ENCODE measurements around the gene ACBD4. TPM values are rescaled to one million over a fixed set of nuclear protein-coding genes. Genes with fewer than 3 reads are reported as not detected.

ACBD4 gene
- total RNA-seq, 2 donors from 2014 or later, result 18.8 to 23.3 TPM

DNA sequence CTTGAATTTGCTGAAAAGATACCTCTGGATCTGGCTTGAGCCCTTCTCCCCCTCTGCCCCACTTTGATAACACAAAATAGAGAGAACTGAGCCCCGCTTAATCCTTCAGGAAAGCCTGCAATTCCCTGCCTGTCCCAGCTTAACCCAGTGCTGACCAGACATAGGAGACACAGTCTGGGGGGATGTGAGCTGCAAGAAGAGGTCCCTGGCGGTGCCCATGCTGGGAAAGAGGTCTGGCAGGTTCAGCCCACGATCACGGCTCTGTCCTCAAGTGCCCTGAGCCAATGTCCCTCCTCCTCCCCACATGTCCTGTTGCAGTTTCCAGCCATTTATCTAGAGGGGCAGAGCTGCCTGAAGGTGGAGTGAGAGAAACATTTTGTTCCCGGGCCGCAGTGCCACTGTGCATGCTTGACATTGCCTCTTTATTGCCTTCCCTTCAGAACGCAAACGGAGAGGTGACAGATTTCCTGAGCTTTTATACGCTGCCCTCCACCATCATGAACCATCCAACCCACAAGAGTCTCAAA lies 32.2 kb upstream of the ACBD4 start:
- Histone ChIP-seq H3K9me3 (no peaks in the 10 kb centered on the region), H3K36me3 (peaks cover 14 to 29% of the 10 kb centered on the region in 2 donors), H3K4me3 (no peak overlapping the region), H3K4me1 (replicated peaks) (peaks cover 4% of the 10 kb centered on the region), H3K27me3 (replicated peaks; ENCODE audit: insufficient read depth) (no peaks in the 10 kb centered on the region), H3K27ac (no peak overlapping the region)
- no peak for DNase-seq (ENCODE audit: low spot score)
- no peak for TF ChIP-seq POLR2A (IDR thresholded peaks at IDR 0.05)
- no peak for TF ChIP-seq POLR2AphosphoS5 (IDR thresholded peaks at IDR 0.05)
- TF ChIP-seq, protein P1, sequence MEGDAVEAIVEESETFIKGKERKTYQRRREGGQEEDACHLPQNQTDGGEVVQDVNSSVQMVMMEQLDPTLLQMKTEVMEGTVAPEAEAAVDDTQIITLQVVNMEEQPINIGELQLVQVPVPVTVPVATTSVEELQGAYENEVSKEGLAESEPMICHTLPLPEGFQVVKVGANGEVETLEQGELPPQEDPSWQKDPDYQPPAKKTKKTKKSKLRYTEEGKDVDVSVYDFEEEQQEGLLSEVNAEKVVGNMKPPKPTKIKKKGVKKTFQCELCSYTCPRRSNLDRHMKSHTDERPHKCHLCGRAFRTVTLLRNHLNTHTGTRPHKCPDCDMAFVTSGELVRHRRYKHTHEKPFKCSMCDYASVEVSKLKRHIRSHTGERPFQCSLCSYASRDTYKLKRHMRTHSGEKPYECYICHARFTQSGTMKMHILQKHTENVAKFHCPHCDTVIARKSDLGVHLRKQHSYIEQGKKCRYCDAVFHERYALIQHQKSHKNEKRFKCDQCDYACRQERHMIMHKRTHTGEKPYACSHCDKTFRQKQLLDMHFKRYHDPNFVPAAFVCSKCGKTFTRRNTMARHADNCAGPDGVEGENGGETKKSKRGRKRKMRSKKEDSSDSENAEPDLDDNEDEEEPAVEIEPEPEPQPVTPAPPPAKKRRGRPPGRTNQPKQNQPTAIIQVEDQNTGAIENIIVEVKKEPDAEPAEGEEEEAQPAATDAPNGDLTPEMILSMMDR (IDR thresholded peaks at IDR 0.05), result no peak
- 59% methylated on average over 9 of the region's 9 CpGs for WGBS
- intact Hi-C loops (cut with DNase I), result no loop called here

DNA sequence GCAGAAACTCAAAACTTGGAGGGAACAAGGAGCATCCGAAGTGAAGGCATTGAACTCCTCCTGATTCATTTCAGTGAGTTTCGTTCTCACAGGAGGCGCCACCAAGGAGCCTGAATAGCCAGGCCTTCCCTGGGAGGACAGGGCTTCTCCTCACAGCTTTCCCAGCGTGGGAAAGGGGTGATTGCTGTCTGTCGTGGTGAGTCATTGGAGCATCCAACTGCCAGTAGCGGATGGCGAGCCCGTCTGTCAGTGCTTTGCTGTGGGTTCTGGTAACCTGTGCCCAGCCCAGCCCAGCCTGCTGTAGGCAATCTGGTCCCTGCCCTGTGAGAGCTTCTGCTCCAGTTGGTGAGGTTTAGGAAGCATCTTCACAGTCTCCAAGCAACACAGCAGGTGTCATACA lies 31.5 kb upstream of the ACBD4 start:
- 93% methylated on average over 4 of the region's 8 CpGs for WGBS
- Histone ChIP-seq H3K4me1 (replicated peaks) (no peaks in the 10 kb centered on the region), H3K9me3 (no peaks in the 10 kb centered on the region), H3K27ac (no peak overlapping the region), H3K36me3 (peaks cover 14 to 29% of the 10 kb centered on the region in 2 donors), H3K27me3 (replicated peaks; ENCODE audit: insufficient read depth) (no peaks in the 10 kb centered on the region), H3K4me3 (no peak overlapping the region)
- no peak for DNase-seq (ENCODE audit: low spot score)
- intact Hi-C loops (cut with DNase I), result no loop called here
- TF ChIP-seq POLR2A (IDR thresholded peaks at IDR 0.05), result no peak

DNA sequence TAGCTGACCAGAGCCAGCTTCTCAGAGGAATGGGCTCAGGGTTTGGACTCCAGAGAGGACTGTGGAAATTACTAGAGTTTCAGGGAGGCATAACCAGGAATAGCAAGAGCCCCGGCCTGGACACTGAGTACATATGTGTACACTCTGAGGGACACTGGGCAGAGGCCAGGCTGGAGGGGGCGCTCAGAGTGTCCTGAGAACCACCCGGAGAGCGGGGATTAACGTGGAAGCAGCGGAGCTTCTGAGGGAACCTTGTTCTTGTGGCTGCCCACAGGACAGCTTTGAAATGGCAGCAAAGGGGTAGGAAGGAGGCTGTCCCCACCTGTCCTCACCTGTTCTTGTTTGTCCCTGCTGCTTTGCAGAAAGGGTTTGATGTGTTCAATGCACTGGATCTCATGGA lies 31.0 kb upstream of the ACBD4 start:
- no peak for DNase-seq (ENCODE audit: low spot score)
- Histone ChIP-seq H3K27ac (no peak overlapping the region), H3K9me3 (no peaks in the 10 kb centered on the region), H3K4me3 (no peak overlapping the region), H3K27me3 (replicated peaks; ENCODE audit: insufficient read depth) (no peaks in the 10 kb centered on the region), H3K36me3 (peaks cover 14 to 29% of the 10 kb centered on the region in 2 donors), H3K4me1 (replicated peaks) (no peaks in the 10 kb centered on the region)
- intact Hi-C loops (cut with DNase I), result no loop called here
- WGBS, result 92% methylated on average over 6 of the region's 6 CpGs
- TF ChIP-seq POLR2AphosphoS5 (IDR thresholded peaks at IDR 0.05) (no peak), POLR2A (IDR thresholded peaks at IDR 0.05) (no peak)
- TF ChIP-seq, protein P1 (IDR thresholded peaks at IDR 0.05), result no peak

DNA sequence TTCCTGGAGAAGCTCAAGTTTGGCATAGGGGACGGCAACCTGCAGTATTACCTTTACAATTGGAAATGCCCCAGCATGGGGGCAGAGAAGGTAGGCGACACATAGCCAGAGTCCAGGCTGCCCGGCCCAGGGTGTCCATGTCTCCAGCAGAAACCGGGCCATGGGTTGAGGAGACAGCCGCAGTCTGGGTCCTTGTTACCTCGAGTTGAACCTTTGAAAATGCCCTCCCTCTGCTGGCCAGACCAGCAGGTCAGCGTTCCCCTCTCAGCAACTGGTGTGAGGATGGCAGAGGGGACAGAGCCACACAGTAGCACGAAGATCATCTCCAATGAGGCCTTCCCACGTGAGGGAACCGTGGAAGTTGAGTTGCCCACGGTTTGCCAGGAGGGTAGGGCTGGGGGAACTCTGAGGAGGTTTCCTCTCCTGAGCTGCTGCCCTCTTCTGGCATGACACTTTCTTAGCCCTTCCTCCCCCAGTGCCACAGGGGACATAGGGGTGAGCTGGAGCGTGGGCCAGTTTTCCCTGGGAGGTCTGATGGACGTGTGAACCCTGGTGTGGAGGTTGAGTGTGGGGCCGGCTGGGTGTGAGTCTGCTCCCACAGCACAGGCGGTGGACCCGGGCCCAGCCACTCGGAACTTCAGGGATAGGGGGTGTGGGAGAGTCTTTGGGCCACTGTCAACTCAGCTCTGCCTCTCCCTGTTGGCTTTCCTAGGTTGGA lies 30.4 kb upstream of the ACBD4 start:
- no peaks in the 10 kb centered on the region for H3K9me3 ChIP-seq
- no peak overlapping the region for H3K27ac ChIP-seq
- H3K4me3 ChIP-seq, result no peak overlapping the region
- intact Hi-C loops (cut with DNase I), result loop anchor here (5.0 kb wide), 1 partner anchor 43 kb away; the partner anchor contains the start of gene NMT1
- no peak for DNase-seq (ENCODE audit: low spot score)
- no peaks in the 10 kb centered on the region for H3K4me1 ChIP-seq (replicated peaks)
- no peaks in the 10 kb centered on the region for H3K27me3 ChIP-seq (replicated peaks; ENCODE audit: insufficient read depth)
- H3K36me3 ChIP-seq, result peaks cover 14 to 29% of the 10 kb centered on the region in 2 donors
- WGBS, result 76% methylated on average over 17 of the region's 17 CpGs
- TF ChIP-seq POLR2AphosphoS5 (IDR thresholded peaks at IDR 0.05) (no peak), POLR2A (IDR thresholded peaks at IDR 0.05) (no peak)
- TF ChIP-seq, protein P1 (IDR thresholded peaks at IDR 0.05), result no peak

DNA sequence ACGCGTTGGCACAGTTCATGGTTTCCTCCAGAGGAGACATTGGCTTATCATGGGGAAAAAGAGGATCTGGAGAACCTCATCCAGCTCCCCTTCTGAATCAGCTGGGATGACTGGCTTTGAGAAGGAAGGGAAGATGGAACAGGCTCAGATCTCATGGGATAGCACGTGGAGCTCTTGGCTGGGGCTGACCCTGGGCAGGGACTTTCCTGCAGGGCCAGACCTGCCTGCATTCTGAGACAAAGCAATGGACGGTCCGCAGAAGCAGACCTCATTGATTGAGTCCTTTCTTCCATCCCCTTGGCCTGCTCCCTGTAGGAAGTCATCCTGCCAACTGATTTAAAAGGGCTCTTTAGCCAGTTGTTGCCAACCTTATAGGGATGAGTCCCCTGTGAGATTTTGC lies 29.4 kb upstream of the ACBD4 start:
- no peak for TF ChIP-seq POLR2AphosphoS5 (IDR thresholded peaks at IDR 0.05)
- TF ChIP-seq, protein P1 (IDR thresholded peaks at IDR 0.05), result no peak
- no peak for TF ChIP-seq POLR2A (IDR thresholded peaks at IDR 0.05)
- H3K4me1 ChIP-seq (replicated peaks), result no peaks in the 10 kb centered on the region
- no peaks in the 10 kb centered on the region for H3K9me3 ChIP-seq
- no peak for DNase-seq (ENCODE audit: low spot score)
- intact Hi-C loops (cut with DNase I), result loop anchor here (5.0 kb wide), 1 partner anchor 44 kb away; the partner anchor contains the start of gene NMT1
- H3K27me3 ChIP-seq (replicated peaks; ENCODE audit: insufficient read depth), result no peaks in the 10 kb centered on the region
- peaks cover 14 to 29% of the 10 kb centered on the region in 2 donors for H3K36me3 ChIP-seq
- 87% methylated on average over 5 of the region's 5 CpGs for WGBS
- no peak overlapping the region for H3K27ac ChIP-seq
- no peak overlapping the region for H3K4me3 ChIP-seq

Measured in prostate gland (tissue), 2 donors.